ENCODE data around the gene LDLRAD4. TPM values are rescaled to one million over a fixed set of nuclear protein-coding genes. Genes with fewer than 3 reads are reported as not detected.
A peak's percentile ranks its signal among the peaks of the same experiment; 100 is the strongest.

LDLRAD4 gene
- total and polyA plus RNA-seq, 2 donors: 46.9 to 80.0 TPM

GRCh38 chr18:13433125-13433524 is 214.6 kb downstream of the LDLRAD4 start:
- Histone ChIP-seq H3K36me3 (ENCODE audit: control insufficient read depth in 2 of 2, insufficient read depth in 2 of 2, low read length in 1 of 2) (peaks cover 9 to 19% of the 10 kb centered on the region in 2 donors), H3K27me3 (ENCODE audit: control insufficient read depth in 2 of 2, insufficient read depth in 1 of 2, low read length in 1 of 2) (no peaks in the 10 kb centered on the region), H3K27ac (ENCODE audit: low read depth in 1 of 2, low read length in 1 of 2) (peak overlapping the region in 1 of 2 donors; percentile 32), H3K9me3 (ENCODE audit: control insufficient read depth in 2 of 2, insufficient read depth in 1 of 2, low read length in 1 of 2) (peaks cover 0 to 2% of the 10 kb centered on the region in 2 donors), H3K4me1 (ENCODE audit: control insufficient read depth in 2 of 2, insufficient read depth in 2 of 2, low read length in 2 of 2) (peaks cover 41 to 64% of the 10 kb centered on the region in 2 donors), H3K4me3 (ENCODE audit: low read length in 2 of 2) (no peak overlapping the region)
- no peak for DNase-seq (ENCODE audit: low read depth in 6 of 9, low spot score in 9 of 9)
- WGBS: 84% methylated on average over 3 of the region's 3 CpGs

- Histone ChIP-seq H3K4me3 (ENCODE audit: low read length in 2 of 2) (no peak overlapping the region), H3K27me3 (ENCODE audit: control insufficient read depth in 2 of 2, insufficient read depth in 1 of 2, low read length in 1 of 2) (no peaks in the 10 kb centered on the region), H3K4me1 (ENCODE audit: control insufficient read depth in 2 of 2, insufficient read depth in 2 of 2, low read length in 2 of 2) (peaks cover 43 to 65% of the 10 kb centered on the region in 2 donors), H3K27ac (ENCODE audit: low read depth in 1 of 2, low read length in 1 of 2) (peak overlapping the region in 1 of 2 donors; percentile 32), H3K36me3 (ENCODE audit: control insufficient read depth in 2 of 2, insufficient read depth in 2 of 2, low read length in 1 of 2) (peaks cover 9 to 19% of the 10 kb centered on the region in 2 donors), H3K9me3 (ENCODE audit: control insufficient read depth in 2 of 2, insufficient read depth in 1 of 2, low read length in 1 of 2) (no peaks in the 10 kb centered on the region)
- no peak for DNase-seq (ENCODE audit: low read depth in 6 of 9, low spot score in 9 of 9)
- 96% methylated on average over 5 of the region's 5 CpGs for WGBS
Measured at GRCh38 chr18:13433685-13434084, 215.1 kb downstream of the LDLRAD4 start.

- H3K4me3 ChIP-seq (ENCODE audit: low read length in 2 of 2): no peak overlapping the region
- no peak for DNase-seq (ENCODE audit: low read depth in 6 of 9, low spot score in 9 of 9)
- peak overlapping the region; percentile 12 to 96 for H3K27ac ChIP-seq (ENCODE audit: low read depth in 1 of 2, low read length in 1 of 2)
- H3K4me1 ChIP-seq (ENCODE audit: control insufficient read depth in 2 of 2, insufficient read depth in 2 of 2, low read length in 2 of 2): peaks cover 53 to 69% of the 10 kb centered on the region in 2 donors
- H3K36me3 ChIP-seq (ENCODE audit: control insufficient read depth in 2 of 2, insufficient read depth in 2 of 2, low read length in 1 of 2): peaks cover 9 to 19% of the 10 kb centered on the region in 2 donors
- 96% methylated on average over 5 of the region's 5 CpGs for WGBS
- H3K9me3 ChIP-seq (ENCODE audit: control insufficient read depth in 2 of 2, insufficient read depth in 1 of 2, low read length in 1 of 2): no peaks in the 10 kb centered on the region
- no peaks in the 10 kb centered on the region for H3K27me3 ChIP-seq (ENCODE audit: control insufficient read depth in 2 of 2, insufficient read depth in 1 of 2, low read length in 1 of 2)
Measured at GRCh38 chr18:13434854-13435253, 216.3 kb downstream of the LDLRAD4 start.

GRCh38 chr18:13435586-13436333 is 217.2 kb downstream of the LDLRAD4 start:
- no peak for DNase-seq (ENCODE audit: low read depth in 6 of 9, low spot score in 9 of 9)
- no peaks in the 10 kb centered on the region for H3K9me3 ChIP-seq (ENCODE audit: control insufficient read depth in 2 of 2, insufficient read depth in 1 of 2, low read length in 1 of 2)
- H3K27ac ChIP-seq (ENCODE audit: low read depth in 1 of 2, low read length in 1 of 2): peak overlapping the region; percentile 70 to 96
- H3K4me1 ChIP-seq (ENCODE audit: control insufficient read depth in 2 of 2, insufficient read depth in 2 of 2, low read length in 2 of 2): peaks cover 60 to 69% of the 10 kb centered on the region in 2 donors
- 85% methylated on average over 7 of the region's 7 CpGs for WGBS
- H3K36me3 ChIP-seq (ENCODE audit: control insufficient read depth in 2 of 2, insufficient read depth in 2 of 2, low read length in 1 of 2): peaks cover 9 to 24% of the 10 kb centered on the region in 2 donors
- no peaks in the 10 kb centered on the region for H3K27me3 ChIP-seq (ENCODE audit: control insufficient read depth in 2 of 2, insufficient read depth in 1 of 2, low read length in 1 of 2)
- no peak overlapping the region for H3K4me3 ChIP-seq (ENCODE audit: low read length in 2 of 2)

GRCh38 chr18:13436576-13436975 is 218.0 kb downstream of the LDLRAD4 start:
- H3K4me3 ChIP-seq (ENCODE audit: low read length in 2 of 2): peak overlapping the region in 1 of 2 donors; percentile 26
- H3K27ac ChIP-seq (ENCODE audit: low read depth in 1 of 2, low read length in 1 of 2): peak overlapping the region; percentile 96
- no peaks in the 10 kb centered on the region for H3K9me3 ChIP-seq (ENCODE audit: control insufficient read depth in 2 of 2, insufficient read depth in 1 of 2, low read length in 1 of 2)
- WGBS: 14% methylated on average over 8 of the region's 8 CpGs
- peaks cover 67 to 73% of the 10 kb centered on the region in 2 donors for H3K4me1 ChIP-seq (ENCODE audit: control insufficient read depth in 2 of 2, insufficient read depth in 2 of 2, low read length in 2 of 2)
- H3K36me3 ChIP-seq (ENCODE audit: control insufficient read depth in 2 of 2, insufficient read depth in 2 of 2, low read length in 1 of 2): peaks cover 13 to 25% of the 10 kb centered on the region in 2 donors
- peak in 7 of 9 donors; percentile 61 to 92 (median 79) for DNase-seq (ENCODE audit: low read depth in 6 of 9, low spot score in 9 of 9)
- no peaks in the 10 kb centered on the region for H3K27me3 ChIP-seq (ENCODE audit: control insufficient read depth in 2 of 2, insufficient read depth in 1 of 2, low read length in 1 of 2)

GRCh38 chr18:13437034-13437433 is 218.5 kb downstream of the LDLRAD4 start:
- no peak for DNase-seq (ENCODE audit: low read depth in 6 of 9, low spot score in 9 of 9)
- Histone ChIP-seq H3K27ac (ENCODE audit: low read depth in 1 of 2, low read length in 1 of 2) (peak overlapping the region; percentile 96), H3K4me1 (ENCODE audit: control insufficient read depth in 2 of 2, insufficient read depth in 2 of 2, low read length in 2 of 2) (peaks cover 68 to 77% of the 10 kb centered on the region in 2 donors)

GRCh38 chr18:13437796-13438506 is 219.4 kb downstream of the LDLRAD4 start:
- peaks cover 16 to 20% of the 10 kb centered on the region in 2 donors for H3K36me3 ChIP-seq (ENCODE audit: control insufficient read depth in 2 of 2, insufficient read depth in 2 of 2, low read length in 1 of 2)
- peak overlapping the region; percentile 17 to 26 for H3K4me3 ChIP-seq (ENCODE audit: low read length in 2 of 2)
- no peaks in the 10 kb centered on the region for H3K27me3 ChIP-seq (ENCODE audit: control insufficient read depth in 2 of 2, insufficient read depth in 1 of 2, low read length in 1 of 2)
- peaks cover 74 to 86% of the 10 kb centered on the region in 2 donors for H3K4me1 ChIP-seq (ENCODE audit: control insufficient read depth in 2 of 2, insufficient read depth in 2 of 2, low read length in 2 of 2)
- H3K27ac ChIP-seq (ENCODE audit: low read depth in 1 of 2, low read length in 1 of 2): peak overlapping the region; percentile 96 to 98
- peak in 8 of 9 donors; percentile 66 to 94 (median 82) for DNase-seq (ENCODE audit: low read depth in 6 of 9, low spot score in 9 of 9)
- H3K9me3 ChIP-seq (ENCODE audit: control insufficient read depth in 2 of 2, insufficient read depth in 1 of 2, low read length in 1 of 2): no peaks in the 10 kb centered on the region
- WGBS: 8% methylated on average over 17 of the region's 17 CpGs

More at GRCh38 chr18:13437034-13437433, 218.5 kb downstream of the LDLRAD4 start:
- H3K9me3 ChIP-seq (ENCODE audit: control insufficient read depth in 2 of 2, insufficient read depth in 1 of 2, low read length in 1 of 2): no peaks in the 10 kb centered on the region
- peak overlapping the region in 1 of 2 donors; percentile 26 for H3K4me3 ChIP-seq (ENCODE audit: low read length in 2 of 2)
- peaks cover 9 to 23% of the 10 kb centered on the region in 2 donors for H3K36me3 ChIP-seq (ENCODE audit: control insufficient read depth in 2 of 2, insufficient read depth in 2 of 2, low read length in 1 of 2)
- no peaks in the 10 kb centered on the region for H3K27me3 ChIP-seq (ENCODE audit: control insufficient read depth in 2 of 2, insufficient read depth in 1 of 2, low read length in 1 of 2)
- WGBS: 33% methylated on average over 6 of the region's 6 CpGs

GRCh38 chr18:13438507-13439056 is 220.0 kb downstream of the LDLRAD4 start:
- no peaks in the 10 kb centered on the region for H3K9me3 ChIP-seq (ENCODE audit: control insufficient read depth in 2 of 2, insufficient read depth in 1 of 2, low read length in 1 of 2)
- 11% methylated on average over 4 of the region's 4 CpGs for WGBS
- peaks cover 80 to 92% of the 10 kb centered on the region in 2 donors for H3K4me1 ChIP-seq (ENCODE audit: control insufficient read depth in 2 of 2, insufficient read depth in 2 of 2, low read length in 2 of 2)
- H3K27ac ChIP-seq (ENCODE audit: low read depth in 1 of 2, low read length in 1 of 2): peak overlapping the region; percentile 88 to 96
- H3K27me3 ChIP-seq (ENCODE audit: control insufficient read depth in 2 of 2, insufficient read depth in 1 of 2, low read length in 1 of 2): no peaks in the 10 kb centered on the region
- H3K36me3 ChIP-seq (ENCODE audit: control insufficient read depth in 2 of 2, insufficient read depth in 2 of 2, low read length in 1 of 2): peaks cover 16 to 20% of the 10 kb centered on the region in 2 donors
- H3K4me3 ChIP-seq (ENCODE audit: low read length in 2 of 2): peak overlapping the region; percentile 17 to 26
- peak in 1 of 9 donors; percentile 70 for DNase-seq (ENCODE audit: low read depth in 6 of 9, low spot score in 9 of 9)
